HG03108 (cell line): ENCODE measurements around the gene CASKIN2.
A peak's percentile ranks its signal among the peaks of the same experiment; 100 is the strongest.
"Not testable (repeated sequence)": the region's sequence is repeated elsewhere in the genome, so short reads cannot be mapped to it uniquely, and the experiment has no call there.

Source experiments
- ATAC-seq: cut with Tn5 transposase; IDR thresholded peaks from one replicate; pipeline ENCODE4 v1.9.1; 2021; ENCODE audit warnings: moderate library complexity; ENCODE audit not compliant: unreplicated experiment

The CASKIN2 gene

DNA sequence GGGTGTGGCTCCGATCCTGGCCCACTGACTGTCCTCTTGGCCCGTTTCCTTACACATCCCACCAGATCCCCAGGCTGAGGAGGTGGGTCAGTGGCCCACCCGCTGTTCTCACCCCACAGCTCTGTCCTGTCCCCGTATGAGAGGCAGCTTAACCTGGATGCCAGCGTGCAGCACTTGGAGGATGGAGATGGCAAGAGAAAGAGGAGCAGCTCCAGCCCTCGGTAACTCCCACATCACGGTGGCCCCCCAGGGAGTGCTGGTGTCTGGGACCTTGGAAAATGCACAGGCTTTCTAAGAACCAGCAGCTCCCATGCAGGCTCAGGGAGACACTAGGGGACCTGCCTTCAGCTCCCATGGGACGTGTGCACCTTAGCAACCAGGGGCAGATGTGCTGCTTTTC lies 6.0 kb upstream of the CASKIN2 start:
- no peak for ATAC-seq

DNA sequence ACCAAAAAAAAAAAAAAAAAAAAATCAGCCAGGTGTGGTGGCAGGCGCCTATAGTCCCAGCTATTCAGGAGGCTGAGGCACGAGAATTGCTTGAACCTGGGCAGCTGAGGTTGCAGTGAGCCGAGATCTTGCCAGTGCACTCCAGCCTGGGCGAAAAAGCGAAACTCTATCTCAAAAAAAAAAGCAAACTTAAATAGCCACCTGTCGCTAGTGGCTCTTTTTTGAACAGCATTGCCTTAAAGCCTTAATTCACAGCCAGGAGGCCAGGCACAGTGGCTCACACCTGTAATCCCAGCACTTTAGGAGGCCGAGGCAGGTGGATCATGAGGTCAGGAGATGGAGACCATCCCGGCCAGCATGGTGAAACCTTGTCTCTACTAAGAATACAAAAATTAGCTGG lies 5.1 kb upstream of the CASKIN2 start:
- ATAC-seq, result not testable (repeated sequence)

DNA sequence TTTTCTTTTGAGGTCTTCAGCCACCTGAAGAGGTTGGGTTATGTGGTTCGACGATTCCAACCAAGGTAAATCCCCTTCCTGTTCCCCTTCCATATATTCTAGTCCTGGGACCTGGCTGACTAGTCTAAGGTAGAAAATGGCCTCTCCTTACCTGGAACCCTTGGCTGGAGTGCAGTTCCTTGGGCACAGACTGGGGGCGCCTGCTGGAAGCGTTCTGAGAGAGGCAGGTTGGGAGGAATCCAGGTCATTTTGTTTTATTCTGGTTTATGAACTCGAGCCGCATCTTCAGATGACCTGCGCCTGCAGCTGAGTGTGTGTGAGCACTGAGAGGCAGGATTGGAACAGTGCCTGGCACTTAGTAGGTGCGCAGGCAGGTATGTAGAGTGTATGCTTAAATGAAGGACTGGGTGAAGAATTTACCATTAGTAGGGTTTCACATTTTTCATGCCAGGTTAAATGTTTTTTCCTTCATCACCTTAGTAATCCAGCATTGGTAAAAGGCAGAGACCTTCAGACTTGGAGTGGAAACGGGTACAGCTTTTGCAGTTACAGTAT lies 3.7 kb upstream of the CASKIN2 start:
- no peak for ATAC-seq

DNA sequence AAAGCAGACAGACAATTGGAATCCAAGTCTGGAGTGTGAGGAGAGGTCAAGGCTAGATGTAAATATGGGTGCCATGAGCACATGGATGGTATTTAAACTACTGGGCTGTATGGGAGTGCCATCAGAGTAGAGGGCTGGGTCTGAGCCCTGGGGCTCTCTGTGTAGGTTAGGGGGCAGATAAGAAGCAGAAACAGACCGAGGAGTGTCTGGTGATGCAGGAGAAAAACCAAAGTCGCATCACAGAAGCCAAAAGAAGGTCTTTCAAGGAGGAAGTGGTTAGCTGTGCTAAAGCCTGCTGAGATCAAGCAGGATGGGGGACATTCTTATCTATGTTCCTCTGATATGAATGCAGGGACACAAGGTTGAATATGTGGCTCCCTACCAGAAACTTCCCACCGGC lies 2.9 kb upstream of the CASKIN2 start:
- no peak for ATAC-seq

DNA sequence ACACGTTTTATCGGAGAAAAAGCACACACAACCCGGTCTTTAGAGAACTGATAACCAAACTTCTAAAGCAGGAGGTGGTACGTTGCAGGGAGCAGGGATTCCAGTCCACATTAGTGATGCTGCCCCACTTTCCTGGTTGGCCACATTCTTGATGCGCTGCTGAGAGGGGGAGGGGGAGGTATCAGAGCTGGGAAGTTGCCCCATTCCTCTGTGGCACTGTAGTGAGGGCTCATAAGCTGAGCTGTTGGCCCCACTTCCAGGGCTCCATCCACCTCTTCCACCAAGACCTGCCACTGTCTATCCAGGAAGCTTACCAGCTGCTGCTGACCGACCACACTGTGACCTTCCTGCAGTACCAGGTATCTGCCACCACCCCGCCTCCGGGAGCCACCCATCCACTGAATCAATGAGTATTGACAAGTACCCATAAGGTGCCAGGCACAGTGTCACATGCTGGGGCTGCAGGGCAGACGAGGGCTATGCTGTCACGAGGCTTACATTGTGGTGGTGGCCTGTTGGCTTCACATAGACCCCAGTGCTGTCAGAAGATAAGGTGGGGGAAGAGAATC lies 2.0 kb upstream of the CASKIN2 start:
- no peak for ATAC-seq

DNA sequence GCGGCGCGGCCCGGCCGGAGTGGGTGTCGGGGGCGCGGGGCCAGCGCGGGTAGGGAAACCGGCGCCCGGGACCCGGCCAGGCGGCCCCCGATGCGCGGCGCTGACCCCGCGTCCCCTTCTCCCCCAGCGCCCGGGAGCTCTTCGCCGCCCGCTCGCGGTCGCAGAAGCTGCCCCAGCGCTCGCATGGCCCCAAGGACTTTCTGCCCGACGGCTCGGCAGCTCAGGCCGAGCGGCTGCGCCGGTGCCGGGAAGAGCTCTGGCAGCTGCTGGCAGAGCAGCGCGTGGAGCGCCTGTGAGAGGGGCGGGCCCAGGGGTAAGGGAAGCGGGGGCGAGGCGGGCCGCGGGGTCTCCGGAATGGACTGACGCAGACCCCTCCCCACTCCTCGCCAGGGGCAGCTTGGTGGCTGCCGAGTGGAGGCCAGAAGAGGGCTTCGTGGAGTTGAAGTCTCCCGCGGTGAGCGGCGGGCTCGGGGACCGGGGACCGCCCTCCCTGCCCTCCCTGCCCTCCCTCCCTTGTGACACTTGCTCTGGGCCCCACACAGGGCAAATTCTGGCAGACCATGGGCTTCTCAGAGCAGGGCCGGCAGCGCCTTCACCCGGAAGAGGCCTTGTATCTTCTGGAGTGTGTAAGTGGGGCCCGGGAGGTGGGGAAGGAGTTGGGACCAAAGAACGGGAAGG lies 1.4 kb upstream of the CASKIN2 start:
- ATAC-seq, result peak; percentile 17

DNA sequence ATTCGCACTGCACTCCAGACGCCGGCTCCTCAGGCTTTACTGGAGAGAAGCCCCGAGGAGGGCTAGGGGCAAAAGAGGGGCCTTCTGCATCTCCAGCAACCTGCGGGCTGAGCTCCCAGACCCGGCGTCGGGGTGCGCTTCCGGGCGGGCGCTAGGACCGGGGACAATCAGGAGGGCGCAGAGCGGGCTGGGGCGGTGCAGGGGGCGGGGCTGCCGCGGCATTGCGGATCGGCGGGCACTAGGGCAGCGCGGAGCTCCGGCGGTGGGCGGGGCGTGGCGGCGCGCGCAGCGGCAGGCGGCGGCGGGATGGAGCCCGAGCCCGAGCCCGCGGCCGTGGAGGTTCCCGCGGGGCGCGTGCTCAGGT lies 900 bp upstream of the CASKIN2 start, which contains the start of gene TSEN54:
Gene TSEN54 (plus strand): TSS at position 274 of the 364 bp plus-strand sequence. CDS start 33 bp downstream, at position 307.
- peak; percentile 71 for ATAC-seq

DNA sequence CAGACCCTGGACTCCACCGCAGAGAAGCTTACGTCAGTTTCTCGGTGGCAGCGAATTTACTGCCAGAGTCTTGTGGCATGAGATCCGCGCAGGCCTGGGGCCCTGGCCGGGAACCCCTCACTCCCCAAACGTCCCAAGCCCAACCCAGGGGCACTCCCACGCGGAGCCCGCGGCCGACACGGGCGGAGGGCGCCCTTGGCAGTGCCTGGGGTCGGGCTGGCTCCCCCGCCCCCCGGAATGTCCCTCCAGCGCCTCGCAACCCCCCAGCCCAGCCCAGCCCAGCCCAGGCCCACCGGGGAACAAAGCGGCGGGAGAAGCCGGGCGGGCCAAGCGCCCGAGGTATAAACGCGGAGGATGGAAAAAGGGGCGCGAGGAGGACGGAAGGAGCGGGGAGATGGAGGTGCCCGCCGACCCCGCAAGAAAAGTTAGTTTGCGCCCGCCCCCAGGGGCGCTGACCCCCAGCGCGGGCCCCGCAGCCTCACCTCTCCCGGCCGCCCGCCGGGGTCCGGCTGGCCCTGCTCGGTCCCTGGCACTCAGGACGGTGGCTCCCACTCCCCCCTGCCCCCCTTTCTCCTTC lies 330 bp downstream of the CASKIN2 start:
- ATAC-seq, result no peak

DNA sequence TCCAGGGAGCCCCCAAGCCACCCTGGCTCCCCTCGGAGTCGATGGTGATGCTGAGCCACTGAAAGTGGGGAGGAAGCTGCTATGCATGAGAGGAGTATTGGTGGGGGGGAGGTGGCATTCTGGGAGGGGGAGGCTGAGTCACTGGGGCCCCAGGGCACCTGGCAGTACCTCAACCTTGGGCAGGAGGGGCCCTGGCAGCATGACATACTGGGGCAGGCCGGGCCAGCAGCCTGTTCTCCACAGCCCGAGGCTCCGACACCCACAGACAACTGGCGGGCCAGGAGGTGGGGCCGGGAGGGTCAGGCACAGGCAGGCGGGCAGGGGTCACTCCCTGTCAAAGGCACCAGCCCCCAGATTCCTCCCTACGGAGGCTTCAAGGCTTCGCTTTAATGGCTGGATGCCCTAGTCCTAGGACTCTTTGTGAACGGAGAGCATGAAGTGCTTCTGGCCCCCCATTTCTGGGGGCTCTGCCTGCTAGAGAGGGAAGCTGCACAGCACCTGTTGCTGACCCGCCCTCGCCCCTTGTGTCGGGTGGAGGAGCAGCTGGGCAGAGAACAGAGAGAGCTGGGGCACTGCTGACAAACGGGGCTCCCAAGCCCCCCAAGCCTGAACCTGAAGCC lies 928 bp downstream of the CASKIN2 start:
- ATAC-seq, result no peak

DNA sequence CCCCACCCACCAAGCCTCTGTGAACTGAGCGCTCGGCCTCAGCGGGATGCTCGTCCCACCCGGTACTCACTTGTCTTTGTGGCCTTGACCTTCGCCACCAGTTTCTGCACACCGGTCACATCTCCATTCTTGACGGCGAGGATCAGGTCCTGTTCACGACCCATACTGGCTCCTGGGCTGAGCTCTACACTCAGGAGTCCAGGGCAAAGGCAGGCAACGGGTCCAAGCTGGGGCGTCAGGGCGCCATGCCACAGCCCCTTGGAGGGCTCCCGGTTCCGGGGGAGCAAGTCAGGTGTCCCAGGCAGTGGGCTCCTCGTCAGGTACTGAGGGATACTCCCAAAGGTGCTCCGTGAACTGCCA lies 1.7 kb downstream of the CASKIN2 start:
- ATAC-seq, result no peak

DNA sequence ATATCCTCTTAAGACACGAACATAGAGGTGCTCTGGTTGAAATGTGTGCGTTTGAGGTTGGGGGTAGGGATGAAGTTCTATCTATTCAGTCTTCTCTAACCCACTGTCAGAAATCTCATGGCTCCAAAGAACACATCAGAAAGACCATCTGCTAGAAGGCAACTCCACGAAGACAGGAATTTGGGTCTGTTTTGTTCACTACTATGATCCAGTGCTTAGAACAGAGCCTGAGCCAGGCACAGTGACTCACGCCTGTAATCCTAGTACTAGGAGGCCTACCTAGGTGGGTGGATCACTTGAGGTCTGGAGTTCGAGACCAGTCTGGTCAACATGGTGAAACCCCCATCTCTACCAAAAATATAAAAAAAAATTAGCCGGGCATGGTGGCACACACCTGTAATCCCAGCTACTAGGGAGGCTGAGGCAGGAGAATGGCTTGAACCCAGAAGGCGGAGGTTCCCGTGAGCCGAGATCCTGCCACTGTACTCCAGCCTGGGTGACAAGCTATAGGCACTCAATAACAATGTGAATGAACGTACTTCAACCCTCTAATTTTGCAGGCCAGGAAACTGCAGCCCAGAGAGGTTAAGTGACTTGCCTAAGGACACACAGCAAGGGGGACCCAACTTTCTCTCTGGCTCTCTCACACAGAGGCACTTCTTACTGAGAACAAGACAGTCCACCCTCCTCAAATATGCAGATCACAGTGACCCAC lies 2.3 kb downstream of the CASKIN2 start:
- no peak for ATAC-seq

DNA sequence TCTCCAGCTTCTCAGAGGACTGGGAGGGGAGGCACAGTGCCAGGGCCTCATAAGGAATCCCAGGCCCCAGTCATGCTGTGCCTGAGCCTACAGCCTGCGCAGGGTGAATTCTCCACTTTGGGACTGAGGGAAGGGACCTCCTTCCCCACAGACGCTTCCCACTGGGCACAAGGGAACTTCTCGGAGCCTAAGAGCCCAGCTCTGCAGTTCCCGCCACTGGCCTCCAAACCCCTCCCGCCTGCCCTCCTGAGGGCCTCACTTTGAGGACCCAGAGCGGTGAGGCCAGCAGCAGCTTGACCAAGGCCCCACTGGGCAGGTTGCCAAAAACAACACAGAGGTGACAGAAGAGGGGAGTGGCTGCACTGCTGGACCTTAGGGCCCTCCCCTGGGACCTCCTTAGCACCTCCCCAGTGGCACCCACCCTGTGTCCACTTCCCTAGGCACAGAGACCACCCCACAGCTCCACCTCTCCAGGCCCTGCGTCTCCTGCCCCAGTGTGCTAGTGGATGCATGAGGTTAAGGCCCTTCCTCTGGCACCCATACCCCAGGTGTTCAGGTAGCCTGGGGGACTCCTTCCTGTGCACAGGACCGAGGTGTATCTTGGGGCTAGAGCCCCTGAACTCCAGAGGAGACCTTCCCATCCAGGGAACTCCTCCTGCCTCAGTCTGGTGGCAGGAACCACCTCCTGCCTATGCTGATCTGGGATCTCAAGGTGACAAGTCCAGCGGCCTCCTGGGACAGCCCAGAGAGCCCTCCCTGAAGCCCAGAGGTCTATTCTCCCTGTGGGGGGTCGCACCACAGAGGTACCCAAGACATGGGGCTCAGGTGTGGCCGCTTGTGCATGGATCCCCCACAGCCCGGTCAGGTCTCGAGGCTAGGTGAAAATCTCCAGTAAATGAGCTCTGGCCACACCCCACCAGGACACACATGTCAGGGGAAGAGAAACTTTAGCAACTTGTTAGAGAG lies 3.4 kb downstream of the CASKIN2 start:
- no peak for ATAC-seq

DNA sequence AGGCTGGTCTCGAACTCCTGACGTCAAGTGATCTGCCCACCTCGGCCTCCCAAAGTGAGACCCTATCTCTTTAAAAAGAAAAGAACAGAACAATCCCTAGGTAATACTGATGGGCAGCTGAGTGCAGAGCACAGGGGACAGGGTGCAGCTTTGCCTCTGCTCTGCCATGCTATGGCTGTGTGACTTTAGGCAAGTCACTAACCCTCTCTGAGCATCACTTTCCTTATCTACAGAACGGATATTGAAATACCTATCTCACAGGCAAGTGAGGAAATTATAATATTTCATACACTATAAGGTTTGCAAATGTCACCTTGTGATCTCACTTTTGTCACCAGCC lies 4.1 kb downstream of the CASKIN2 start:
- ATAC-seq, result no peak

DNA sequence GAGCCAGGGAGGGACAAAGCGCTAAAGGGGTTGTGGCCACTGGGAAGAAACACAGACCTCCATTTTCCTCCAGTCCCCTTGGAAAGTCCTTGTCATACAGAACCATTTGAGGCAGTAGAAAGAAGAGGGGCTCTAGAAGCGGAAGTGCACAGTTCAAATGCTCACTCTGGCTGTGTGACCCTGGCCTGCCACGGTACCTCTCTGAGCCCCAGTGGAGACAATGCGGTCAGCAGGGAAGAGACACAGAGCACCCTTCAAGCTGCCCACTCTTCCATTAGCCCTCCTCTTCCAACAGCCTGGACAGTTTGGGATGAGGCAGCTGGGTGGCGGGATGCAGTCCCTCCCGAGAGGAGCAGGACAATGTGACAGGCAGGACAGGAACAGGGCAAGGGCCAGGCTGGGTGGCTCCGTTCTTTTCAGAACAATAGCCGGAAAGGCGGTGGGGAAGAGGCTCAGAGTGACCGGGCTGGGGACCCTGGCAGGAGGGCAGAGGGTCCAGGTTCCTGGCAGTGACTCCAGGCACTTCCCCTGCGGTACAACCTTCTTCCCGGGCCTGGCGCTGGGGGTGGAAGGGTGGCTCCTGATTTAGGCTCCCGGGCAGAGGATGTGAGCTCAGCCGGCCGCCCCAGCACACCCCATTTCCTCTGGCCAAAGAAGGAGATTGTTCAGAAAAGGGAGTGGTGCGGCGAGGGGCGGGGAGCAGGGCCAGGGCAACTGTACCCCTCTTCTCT lies 5.6 kb downstream of the CASKIN2 start:
- no peak for ATAC-seq

DNA sequence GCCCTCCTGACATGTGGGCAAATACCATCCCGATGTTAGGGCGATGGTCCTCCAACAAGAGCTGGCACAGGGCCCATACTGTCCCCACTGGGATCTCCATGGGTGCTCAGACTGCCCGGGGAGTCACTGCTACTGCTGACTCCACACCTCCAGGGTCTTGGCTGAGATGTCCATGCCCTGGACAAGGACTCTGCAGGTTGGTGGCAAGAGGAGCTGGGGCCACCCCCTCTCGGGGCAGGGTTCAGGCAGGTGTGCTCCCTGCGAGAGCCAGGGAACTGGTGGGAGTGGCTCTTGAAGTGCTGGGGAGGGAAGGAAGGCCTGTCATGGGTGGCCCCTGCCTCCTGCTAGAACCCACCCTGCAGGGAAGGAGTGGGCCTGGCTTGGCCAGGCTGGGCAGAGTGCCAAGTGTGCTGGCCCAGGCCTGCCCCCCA lies 6.4 kb downstream of the CASKIN2 start:
- ATAC-seq, result no peak

DNA sequence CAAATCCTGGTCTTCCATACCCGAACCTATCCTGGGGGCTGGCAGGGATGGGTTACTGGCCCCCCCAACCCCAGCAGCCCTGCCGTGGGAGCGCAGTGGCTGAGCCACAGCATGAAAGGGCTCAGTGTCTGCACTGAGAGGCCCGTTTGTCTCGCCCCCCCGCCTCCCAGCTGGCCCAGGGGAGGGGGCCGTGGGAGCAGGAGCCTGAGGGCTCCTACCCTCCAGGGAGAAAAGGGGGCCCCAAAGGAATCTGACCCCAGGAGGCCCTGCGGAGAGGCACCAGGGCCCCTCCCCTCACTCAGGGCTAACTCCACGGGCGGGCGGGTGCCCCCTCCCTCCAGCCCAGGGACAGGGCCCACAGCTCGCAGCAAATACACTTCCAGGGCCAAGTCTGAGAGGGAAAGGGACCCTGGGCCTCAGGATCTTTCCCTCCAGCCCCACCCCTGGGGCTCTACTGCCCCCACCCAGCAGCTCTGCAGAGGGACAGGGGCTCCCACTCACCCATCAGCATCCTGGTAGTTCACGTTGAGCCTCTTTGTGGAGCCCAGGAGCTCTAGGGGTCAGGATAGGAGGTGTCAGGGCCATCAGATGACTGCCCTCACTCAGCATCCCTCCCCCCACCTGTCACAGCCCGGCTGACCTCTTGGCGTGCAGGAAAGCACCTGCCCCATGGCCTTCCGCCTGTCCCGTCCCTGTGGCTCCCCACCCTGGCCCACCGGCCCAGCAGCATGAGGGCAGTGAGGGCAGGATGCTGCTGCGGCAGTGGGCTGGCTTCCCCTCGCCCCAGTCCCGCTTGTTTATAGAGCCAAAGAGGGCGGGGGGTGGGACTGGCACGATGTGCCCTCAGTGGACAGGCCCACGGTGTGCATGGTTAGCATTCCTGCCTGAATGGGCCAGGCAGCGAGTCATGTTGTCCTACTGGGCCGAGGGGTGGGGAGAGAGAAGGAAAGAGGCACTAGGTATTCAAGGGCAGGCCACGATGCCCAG lies 7.3 kb downstream of the CASKIN2 start:
- ATAC-seq, result no peak

DNA sequence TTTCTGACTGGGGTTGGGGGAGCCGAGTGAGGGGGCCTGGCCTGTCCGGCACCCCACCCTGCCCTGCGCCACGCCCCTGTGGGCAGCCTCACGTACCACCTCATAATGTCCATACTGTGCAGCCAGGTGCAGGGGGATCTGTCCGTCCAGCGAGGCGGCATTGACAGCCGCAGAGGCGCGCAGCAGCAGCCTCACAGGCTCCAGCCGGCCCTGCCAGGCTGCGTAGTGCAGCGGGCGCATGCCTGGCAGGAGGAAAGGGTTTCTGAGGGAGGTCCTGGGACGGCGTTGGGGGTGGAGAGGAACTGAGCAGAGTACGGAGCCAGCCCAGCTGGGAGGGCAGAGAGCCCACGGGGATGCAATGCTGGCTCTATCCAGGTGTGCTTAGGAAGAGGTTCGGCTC lies 8.4 kb downstream of the CASKIN2 start:
- no peak for ATAC-seq

DNA sequence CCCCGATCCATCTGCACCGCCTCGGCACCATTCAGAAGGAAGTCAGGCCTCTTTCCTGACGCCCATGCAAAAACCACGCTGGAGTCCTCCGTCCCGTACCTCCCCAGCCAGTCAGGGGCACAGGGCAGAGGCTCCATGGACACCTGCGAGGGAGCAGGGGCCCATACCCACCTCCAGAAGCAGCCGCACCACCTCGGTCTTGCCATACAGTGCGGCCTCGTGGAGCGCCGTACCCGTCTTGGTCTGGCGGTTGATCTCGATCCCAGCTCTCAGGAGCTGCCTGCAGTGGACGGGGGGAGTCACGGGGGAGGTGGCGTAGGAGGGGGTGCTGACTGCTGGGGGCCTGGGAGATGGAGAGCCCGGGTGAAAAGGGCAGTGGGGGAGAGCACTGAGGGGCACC lies 9.2 kb downstream of the CASKIN2 start:
- no peak for ATAC-seq
